OCI-LY3 (cell line): Measurements from ENCODE around the gene KRTAP19-4.

Experiments
- EZH2phosphoT487 ChIP-seq: fragments of 200-600 bp; shearing (Covaris generic); IDR thresholded peaks from 2 replicates; pipeline ENCODE4 v1.6.1; 2018; ENCODE audit warnings: antibody characterized with exemption, mixed run types, low read depth
- TF ChIP-seq, protein P1 (sequence below): fragments of 200-600, 300-600 bp; sonication (generic); IDR thresholded peaks from 2 replicates; pipeline ENCODE4 v1.5.1; 2014; ENCODE audit warnings: antibody characterized with exemption, low read length, low read depth

DNA sequence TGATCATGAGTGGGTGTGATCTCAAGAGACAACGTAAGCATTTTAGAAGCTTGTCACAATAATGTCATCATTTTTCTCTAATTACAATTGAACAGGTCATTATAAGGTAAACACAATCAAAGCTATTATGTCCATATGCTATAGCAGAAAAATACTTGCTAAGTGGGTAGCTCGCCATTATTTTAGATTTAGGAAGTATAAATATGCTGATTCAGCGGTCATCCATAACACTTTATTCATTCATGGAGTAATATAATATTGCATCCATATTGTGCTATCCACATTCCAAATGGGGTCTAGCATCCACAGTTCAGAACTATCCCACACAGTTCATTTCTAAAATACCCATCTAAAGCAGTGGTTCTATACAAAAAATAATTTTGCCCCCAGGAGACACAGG, 48.5 kb downstream of the KRTAP19-4 start:
- TF ChIP-seq, protein P1, sequence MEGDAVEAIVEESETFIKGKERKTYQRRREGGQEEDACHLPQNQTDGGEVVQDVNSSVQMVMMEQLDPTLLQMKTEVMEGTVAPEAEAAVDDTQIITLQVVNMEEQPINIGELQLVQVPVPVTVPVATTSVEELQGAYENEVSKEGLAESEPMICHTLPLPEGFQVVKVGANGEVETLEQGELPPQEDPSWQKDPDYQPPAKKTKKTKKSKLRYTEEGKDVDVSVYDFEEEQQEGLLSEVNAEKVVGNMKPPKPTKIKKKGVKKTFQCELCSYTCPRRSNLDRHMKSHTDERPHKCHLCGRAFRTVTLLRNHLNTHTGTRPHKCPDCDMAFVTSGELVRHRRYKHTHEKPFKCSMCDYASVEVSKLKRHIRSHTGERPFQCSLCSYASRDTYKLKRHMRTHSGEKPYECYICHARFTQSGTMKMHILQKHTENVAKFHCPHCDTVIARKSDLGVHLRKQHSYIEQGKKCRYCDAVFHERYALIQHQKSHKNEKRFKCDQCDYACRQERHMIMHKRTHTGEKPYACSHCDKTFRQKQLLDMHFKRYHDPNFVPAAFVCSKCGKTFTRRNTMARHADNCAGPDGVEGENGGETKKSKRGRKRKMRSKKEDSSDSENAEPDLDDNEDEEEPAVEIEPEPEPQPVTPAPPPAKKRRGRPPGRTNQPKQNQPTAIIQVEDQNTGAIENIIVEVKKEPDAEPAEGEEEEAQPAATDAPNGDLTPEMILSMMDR, result no peak
- no peak for TF ChIP-seq EZH2phosphoT487
